Right kidney (tissue), 1 donor: Measurements from ENCODE around the gene VASH1.

Source experiments
- DNase-seq: peaks from one replicate; pipeline ENCODE4 v3.0.0-alpha.2; 2016

The VASH1 gene

GRCh38 chr14:76770521-76771436 is 9.5 kb downstream of the VASH1 start:
- no peak for DNase-seq

DNA sequence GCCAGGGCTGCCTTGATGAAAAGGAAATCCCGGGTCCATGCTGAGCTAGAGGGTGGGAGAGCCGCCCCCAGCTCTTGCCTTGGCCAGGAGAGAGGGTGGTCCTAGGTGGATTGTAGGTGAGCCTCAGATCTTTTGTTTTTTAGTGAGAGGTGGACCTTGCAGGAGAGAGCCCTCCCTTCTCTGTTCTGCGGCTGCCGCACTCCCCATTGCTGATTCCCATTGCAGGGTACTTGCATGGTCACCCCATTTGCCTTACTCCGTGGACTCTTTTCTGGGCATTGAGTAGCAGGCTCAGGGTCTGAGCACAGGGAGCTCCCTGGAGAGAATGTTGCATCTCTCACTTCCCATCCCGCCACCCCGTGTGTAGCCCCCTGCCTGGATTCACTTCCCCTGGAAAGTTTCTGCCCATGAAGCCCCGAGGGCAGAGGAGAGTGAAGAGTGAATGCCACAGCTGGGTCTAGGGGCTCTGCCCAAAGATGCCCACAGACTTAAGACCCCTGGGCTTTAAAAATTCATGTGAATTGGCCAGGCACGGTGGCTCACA is 10.2 kb downstream of the VASH1 start:
- DNase-seq = no peak

DNA sequence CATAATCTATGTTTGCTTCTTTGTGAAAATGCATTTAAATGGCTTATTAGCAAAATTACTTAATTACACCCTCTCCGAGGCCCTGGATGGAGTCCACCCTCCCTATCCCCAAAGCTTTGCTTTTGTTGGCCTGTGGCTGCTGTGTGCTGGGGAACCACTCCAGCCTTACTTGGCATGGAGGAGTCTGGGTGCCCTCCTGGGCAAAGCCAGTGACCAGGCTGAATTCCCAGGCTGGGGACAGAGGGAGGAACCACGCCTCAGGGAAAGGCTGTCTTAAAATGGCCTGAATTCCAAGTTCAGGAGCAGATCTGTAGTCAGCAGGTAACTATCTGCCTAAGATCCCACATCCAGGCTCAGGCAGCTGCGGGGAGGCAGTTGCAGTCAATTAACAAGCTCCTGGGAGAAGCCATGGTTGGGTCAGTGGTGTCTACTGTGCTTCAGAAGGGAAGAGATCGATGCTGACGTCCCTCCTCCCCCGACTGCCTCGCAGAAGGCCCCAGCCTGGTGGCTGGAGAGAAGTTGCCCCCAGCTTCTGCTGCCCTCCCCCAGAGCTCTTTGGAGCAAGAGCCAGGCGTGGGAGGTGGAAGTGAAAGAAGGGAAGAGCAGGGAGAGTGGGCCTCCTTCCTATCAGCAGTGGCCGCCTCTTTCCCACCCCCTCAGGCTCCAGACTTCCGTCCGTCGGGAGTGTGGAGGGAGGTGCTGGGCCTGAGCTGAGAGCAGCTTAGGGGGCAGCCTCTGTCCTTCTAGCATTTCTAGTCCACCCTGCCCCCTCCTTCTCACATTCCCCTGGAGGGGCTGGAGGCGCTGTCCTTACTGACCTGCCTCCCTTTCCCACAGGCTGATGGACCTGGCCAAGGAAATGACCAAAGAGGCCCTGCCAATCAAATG is 11.3 kb downstream of the VASH1 start:
- peak; percentile 78 for DNase-seq

GRCh38 chr14:76773188-76773885 is 12.1 kb downstream of the VASH1 start:
- no peak for DNase-seq

DNA sequence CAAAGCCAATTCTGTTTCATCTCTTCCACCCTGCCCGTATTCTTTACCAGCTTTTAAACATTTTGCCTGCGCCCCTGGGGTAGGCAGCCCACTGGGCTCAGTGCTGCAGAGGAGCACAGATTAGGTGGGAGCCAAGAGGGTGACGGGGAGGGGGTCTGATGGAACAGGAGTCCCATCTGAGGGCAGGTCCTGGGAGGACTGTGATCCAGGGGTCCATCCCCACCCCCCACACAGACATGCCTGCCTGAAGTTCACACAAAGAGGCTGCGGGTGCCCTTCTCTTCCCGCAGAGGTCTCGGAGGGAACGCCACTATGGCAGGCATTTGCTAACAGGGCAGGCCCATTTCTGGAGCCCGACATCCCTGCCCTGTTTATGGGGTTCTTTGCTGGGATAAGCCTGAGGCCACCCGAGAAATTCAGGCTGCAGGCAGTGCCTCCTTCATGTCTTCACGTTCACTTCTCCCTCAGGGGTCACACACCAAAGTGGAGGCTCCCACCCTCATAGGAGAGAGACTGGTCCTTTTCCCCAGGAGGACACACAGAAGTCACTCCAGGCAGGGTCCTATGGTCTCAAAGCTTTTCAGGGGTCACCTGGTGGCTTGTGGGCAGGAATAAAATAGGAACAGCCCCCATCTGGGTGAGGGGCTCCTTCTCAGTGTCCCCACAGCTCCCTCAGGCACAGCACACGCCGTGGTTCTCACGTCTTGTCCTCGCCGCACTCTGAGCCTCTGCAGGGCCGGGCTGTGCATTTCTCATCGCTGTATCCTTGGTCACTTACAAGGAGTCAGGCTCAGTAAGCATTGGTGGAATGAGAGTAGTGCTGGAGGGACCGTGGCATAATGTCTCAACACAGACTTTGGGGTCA is 12.9 kb downstream of the VASH1 start:
- DNase-seq = no peak

GRCh38 chr14:76774821-76775694 is 13.8 kb downstream of the VASH1 start:
- DNase-seq = no peak

GRCh38 chr14:76775695-76776427 is 14.6 kb downstream of the VASH1 start:
- DNase-seq = no peak

- no peak for DNase-seq
Observed at GRCh38 chr14:76776428-76777251, 15.4 kb downstream of the VASH1 start.

- no peak for DNase-seq
Observed at GRCh38 chr14:76777721-76778120, 16.5 kb downstream of the VASH1 start.

DNA sequence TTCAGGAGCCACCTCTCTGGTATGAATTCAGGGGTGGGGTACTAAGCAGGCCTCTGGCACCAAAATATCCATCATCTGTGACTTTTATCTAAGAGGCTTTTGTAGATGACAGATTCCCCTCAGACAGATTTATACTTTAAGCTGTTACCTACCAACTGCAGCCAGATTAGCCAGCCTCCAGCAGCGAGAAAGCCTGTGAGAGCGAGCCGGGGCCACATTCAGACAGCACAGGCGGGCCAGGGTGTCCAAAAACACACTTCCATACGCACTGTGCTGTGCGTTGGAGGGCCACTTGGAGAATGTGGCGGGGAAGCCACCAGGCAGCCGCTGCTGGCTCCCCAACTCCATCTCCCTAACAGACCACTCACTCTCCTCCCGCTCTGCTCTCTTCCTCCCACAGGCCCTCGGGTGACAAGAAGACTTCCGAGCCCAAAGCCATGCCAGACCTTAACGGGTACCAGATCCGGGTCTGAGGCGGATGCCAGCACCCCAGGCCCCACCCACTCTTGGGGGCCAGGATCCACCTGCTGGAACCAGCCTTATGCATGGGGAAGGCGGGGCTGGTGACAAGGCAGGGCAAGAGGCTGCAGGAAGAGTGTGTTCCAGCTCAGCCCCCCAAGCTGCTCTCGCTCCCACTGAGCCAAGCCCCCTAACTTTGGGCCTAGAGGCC is 17.4 kb downstream of the VASH1 start:
- DNase-seq = no peak

DNA sequence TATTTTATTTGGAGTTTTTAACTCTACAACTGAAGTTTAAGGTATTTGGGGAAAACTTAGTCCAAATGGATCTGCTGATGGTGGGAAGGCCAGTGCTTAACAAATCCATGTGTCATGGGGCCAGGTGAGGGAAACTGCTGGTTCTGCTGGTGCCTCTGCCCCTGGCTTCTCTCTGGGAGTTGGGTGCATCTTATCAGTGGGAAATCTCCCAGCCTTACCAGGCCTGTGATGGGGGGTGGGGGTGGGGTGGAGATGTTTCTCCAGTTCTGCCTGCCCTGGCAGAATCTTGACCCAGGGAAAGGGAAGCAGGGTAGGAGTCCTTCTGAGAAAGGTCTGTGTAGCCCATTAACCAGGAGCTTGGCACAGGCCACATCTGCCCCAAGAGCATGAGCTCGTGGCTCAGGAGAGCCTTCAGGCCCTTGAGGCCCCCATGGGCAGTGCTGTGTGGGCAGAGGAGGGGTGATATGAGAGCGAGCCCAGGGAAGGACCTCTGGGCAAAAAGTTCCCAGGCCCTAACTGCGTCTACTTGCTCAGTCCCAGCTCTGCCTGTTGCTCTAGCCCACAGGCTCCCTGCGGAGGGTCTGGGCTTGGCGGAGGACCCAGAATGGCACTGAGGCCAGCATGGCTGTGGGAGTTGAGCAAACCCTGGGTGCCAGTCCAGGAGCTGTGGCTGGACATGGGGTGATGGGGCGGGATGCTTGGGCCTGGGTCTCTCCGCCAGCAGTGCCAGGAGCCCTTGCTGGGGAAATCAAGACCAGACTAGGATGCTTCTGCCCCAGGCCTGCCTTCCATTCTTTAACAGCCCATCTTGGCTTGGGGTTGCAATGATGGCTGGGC is 18.2 kb downstream of the VASH1 start:
- DNase-seq = no peak

DNA sequence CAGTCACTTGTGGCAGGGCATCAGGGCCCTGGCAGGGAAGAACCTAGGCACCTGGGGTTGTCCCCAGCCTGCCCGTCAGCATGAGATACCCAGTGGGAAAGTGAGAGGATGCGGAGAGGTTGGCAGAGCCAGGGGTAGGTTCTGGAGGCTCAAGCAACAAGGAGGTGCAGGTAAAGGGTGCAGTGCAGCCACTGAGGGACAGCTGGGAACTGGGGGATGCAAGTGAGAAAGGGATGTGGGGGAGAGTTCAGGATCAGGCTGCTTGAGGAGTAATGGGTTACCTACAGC is 18.7 kb downstream of the VASH1 start:
- no peak for DNase-seq

- DNase-seq = no peak
Observed at GRCh38 chr14:76780360-76780759, 19.1 kb downstream of the VASH1 start.

DNA sequence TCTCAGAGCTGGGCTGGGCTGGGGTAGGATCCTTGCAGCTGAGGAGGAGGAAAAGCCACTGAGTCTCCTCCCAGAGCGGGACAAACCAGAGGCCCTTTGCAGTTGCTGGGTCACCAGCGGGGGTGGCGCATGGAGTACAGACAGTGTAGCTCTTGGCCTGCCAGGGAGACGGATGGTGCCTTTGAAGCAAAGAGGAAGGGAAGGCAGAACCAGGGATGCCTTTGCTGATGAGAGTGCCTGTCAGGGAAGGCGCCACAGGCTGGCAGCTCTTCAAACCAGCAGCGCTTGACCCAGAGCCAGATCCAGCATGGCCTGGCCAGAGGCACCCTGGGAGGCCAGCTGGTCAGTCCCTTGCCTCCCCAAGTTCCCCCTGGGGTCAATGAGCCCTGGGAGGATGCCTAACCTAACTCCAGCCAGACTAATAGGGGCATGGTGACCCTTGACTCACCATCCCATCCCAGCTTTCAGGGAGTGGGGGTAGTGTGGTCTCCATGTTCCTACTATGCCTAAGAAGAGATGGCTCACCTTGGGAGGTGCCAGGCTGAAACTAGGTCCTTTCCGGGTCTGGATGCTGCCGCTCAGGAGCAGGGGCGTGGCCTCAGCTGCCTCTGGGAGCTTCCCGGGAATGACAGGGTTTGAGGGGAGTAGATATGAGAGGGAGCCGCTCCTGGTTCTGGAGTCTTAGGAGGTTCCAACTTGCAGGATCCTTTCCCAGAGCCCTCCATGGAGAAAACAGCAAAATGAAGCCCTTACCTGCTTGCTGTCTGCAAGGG is 19.8 kb downstream of the VASH1 start:
- no peak for DNase-seq

GRCh38 chr14:76781648-76782051 is 20.4 kb downstream of the VASH1 start:
- DNase-seq = no peak

GRCh38 chr14:76782115-76782884 is 21.0 kb downstream of the VASH1 start:
- no peak for DNase-seq
